ENCODE measurements around the gene HACD1.

The HACD1 gene

GRCh38 chr10:17576768-17577167 is 40.4 kb downstream of the HACD1 start:
- DNase-seq: no peak

- DNase-seq: no peak
These were observed 52.3 kb downstream of the HACD1 start for GRCh38 chr10:17564911-17565310.

- DNase-seq: no peak
These were observed 53.7 kb downstream of the HACD1 start for GRCh38 chr10:17563452-17563851.

GRCh38 chr10:17562614-17563013 is 54.6 kb downstream of the HACD1 start:
- peak; percentile 43 to 83 for DNase-seq

- DNase-seq: no peak
These were observed 56.1 kb downstream of the HACD1 start for GRCh38 chr10:17561111-17561510.

GRCh38 chr10:17557459-17557858 is 59.7 kb downstream of the HACD1 start:
- DNase-seq: no peak

GRCh38 chr10:17548770-17549169 is 68.4 kb downstream of the HACD1 start:
- no peak for DNase-seq

- DNase-seq: no peak
These were observed 69.0 kb downstream of the HACD1 start for GRCh38 chr10:17548162-17548561.

- DNase-seq: no peak
These were observed 70.1 kb downstream of the HACD1 start for GRCh38 chr10:17547060-17547459.

- no peak for DNase-seq
These were observed 72.7 kb downstream of the HACD1 start for GRCh38 chr10:17544465-17544864.
